AG04449 (cell line): ENCODE measurements around the gene TMCC1.
"Not testable (repeated sequence)": the region's sequence is repeated elsewhere in the genome, so short reads cannot be mapped to it uniquely, and the experiment has no call there.

Experiments
- CTCF ChIA-PET: fragments of 350-600 bp; formaldehyde crosslinking; extraction: SDS; loops from one replicate; lab custom pipeline; 2021; ENCODE audit warnings: antibody characterized with exemption; lab: Yijun Ruan, JAX
- POLR2A ChIA-PET: fragments of 400-600, 350-600 bp; formaldehyde crosslinking; extraction: SDS; loops from one replicate; lab custom pipeline; 2020; ENCODE audit warnings: antibody characterized with exemption, inconsistent platforms; lab: Yijun Ruan, JAX
- DNase-seq: peaks from one replicate; pipeline ENCODE4 v3.0.0-alpha.2; 2010; ENCODE audit warnings: low read depth, low spot score
- H3K4me3 ChIP-seq: 2 replicates; pipeline ENCODE4 v1.5.1; 2011; ENCODE audit warnings: low read depth, mild to moderate bottlenecking, control low read depth, low read length
- CTCF ChIP-seq: IDR thresholded peaks from one replicate; pipeline ENCODE4 v1.5.1; 2011; ENCODE audit warnings: mild to moderate bottlenecking, moderate library complexity, low read length, control low read depth, inconsistent platforms; ENCODE audit not compliant: insufficient read depth; ENCODE audit errors: missing control alignments

TMCC1 gene

GRCh38 chr3:129908417-129908816, 14.9 kb upstream of the TMCC1 start:
- ChIA-PET POLR2A (no interaction called here), CTCF (interaction anchor here (1.9 kb wide), 1 partner anchor 26 kb away, joined by 9 read pairs; no protein-coding TSS in a partner anchor)
- no peak for DNase-seq
- H3K4me3 ChIP-seq: no peak overlapping the region
- no peak for TF ChIP-seq CTCF

- H3K4me3 ChIP-seq, DNase-seq, POLR2A ChIA-PET: not testable (repeated sequence)
- CTCF ChIA-PET: interaction anchor here (1.5 kb wide), 1 partner anchor 9 kb away, joined by 4 read pairs; no protein-coding TSS in a partner anchor
These were observed 7.8 kb upstream of the TMCC1 start for GRCh38 chr3:129901272-129901671.

GRCh38 chr3:129897026-129897425, 3.5 kb upstream of the TMCC1 start:
- ChIA-PET CTCF (no interaction called here), POLR2A (no interaction called here)
- no peak overlapping the region for H3K4me3 ChIP-seq
- DNase-seq: no peak
- no peak for TF ChIP-seq CTCF

- ChIA-PET CTCF (interaction anchor here (0.7 to 1.7 kb wide), 3 partner anchors 9 to 509 kb away, joined by 3 to 4 read pairs (median 3); no protein-coding TSS in a partner anchor), POLR2A (no interaction called here)
- no peak for TF ChIP-seq CTCF
- no peak for DNase-seq
- H3K4me3 ChIP-seq: peak overlapping the region; percentile 74
These were observed 492 bp downstream of the TMCC1 start for GRCh38 chr3:129892857-129893580.

- peak overlapping the region; percentile 74 for H3K4me3 ChIP-seq
- ChIA-PET POLR2A (no interaction called here), CTCF (interaction anchor here (0.7 to 1.7 kb wide), 6 partner anchors 9 to 509 kb away, joined by 3 to 7 read pairs (median 4); no protein-coding TSS in a partner anchor)
- TF ChIP-seq CTCF: no peak
- DNase-seq: no peak
These were observed 1.0 kb downstream of the TMCC1 start for GRCh38 chr3:129892486-129892856.

- no peak for TF ChIP-seq CTCF
- H3K4me3 ChIP-seq: no peak overlapping the region
- no peak for DNase-seq
- ChIA-PET POLR2A (no interaction called here), CTCF (interaction anchor here (1.6 kb wide), 1 partner anchor 61 kb away, joined by 7 read pairs; no protein-coding TSS in a partner anchor)
These were observed 2.6 kb downstream of the TMCC1 start for GRCh38 chr3:129890891-129891290.
